Measurements from ENCODE around the gene NUP93. TPM values are rescaled to one million over a fixed set of nuclear protein-coding genes. Genes with fewer than 3 reads are reported as not detected.
"Not testable (repeated sequence)": the region's sequence is repeated elsewhere in the genome, so short reads cannot be mapped to it uniquely, and the experiment has no call there.

The NUP93 gene
- total RNA-seq, 1 donor from 2014 or later, result 52.7 TPM

DNA sequence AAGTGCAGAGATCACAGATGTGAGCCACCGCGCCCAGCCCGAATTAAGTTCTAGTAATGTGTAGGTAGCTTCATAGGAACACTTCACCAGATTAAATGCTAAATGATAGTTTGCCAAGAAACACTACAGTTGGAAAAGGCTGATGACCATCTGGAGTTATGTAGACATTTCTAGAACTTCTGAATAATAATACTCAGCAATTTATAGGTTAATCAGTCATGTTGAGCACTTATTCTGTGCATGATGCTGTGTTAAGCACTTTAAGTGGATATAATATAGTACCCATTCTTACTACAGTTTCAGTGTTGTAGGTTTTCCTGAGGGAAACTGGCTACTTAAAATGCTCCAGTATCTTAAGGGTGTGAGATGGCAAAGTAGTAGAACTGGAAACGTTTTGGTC lies 45.2 kb downstream of the NUP93 start:
- DNase-seq (ENCODE audit: low spot score), result no peak

GRCh38 chr16:56776562-56776961 lies 46.6 kb downstream of the NUP93 start:
- no peak for DNase-seq (ENCODE audit: low spot score)

GRCh38 chr16:56777001-56777400 lies 47.1 kb downstream of the NUP93 start:
- no peak for DNase-seq (ENCODE audit: low spot score)

- no peak for DNase-seq (ENCODE audit: low spot score)
Measured at GRCh38 chr16:56777482-56777881, 47.6 kb downstream of the NUP93 start.

GRCh38 chr16:56779906-56780305 lies 50.0 kb downstream of the NUP93 start:
- no peak for DNase-seq (ENCODE audit: low spot score)

- DNase-seq (ENCODE audit: low spot score), result no peak
Measured at GRCh38 chr16:56780646-56781045, 50.7 kb downstream of the NUP93 start.

GRCh38 chr16:56781528-56781961 lies 51.6 kb downstream of the NUP93 start:
- DNase-seq (ENCODE audit: low spot score), result no peak

GRCh38 chr16:56783344-56783743 lies 53.4 kb downstream of the NUP93 start:
- no peak for DNase-seq (ENCODE audit: low spot score)

DNA sequence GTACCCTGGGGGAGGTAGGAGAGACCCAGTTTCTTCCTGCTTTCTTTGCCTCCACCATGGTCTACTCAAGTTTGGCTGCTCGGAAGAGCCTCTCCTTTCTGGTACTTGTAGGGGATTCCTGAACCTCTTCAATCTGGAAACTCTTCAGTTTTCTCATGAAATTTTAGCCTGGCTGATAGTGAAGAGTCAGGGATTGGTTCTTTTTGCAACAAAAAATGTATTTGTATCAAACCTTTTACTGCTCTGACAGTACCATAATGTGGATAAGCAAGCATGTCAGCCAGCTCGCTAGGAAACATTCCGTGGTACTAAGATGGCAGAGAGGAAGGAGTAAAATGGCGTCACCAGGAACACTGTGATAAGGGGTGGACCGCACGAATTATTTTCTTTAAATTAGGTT lies 55.4 kb downstream of the NUP93 start:
- DNase-seq (ENCODE audit: low spot score), result no peak

- DNase-seq (ENCODE audit: low spot score), result no peak
Measured at GRCh38 chr16:56787167-56787566, 57.2 kb downstream of the NUP93 start.

GRCh38 chr16:56788435-56788834 lies 58.5 kb downstream of the NUP93 start:
- DNase-seq (ENCODE audit: low spot score), result no peak

DNA sequence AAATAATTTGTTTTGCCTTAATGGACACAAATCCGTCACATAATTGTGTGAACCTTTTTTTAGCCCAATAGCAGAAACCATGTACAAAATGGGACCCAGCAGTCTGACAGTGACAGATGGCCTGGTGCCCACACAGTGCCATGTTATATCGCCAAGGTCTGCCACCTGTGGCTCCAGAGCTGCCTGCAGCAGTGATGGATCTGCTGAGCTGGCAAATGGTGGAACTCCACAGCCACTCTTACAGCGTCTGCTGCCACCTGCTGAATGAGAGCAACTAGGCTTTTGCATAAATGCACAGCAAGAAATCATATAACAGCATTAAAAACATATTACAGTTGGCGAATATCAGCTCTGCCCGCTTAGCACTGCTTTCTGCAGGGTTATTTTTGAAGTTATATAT lies 59.4 kb downstream of the NUP93 start:
- DNase-seq (ENCODE audit: low spot score), result no peak

GRCh38 chr16:56792967-56793366 lies 63.0 kb downstream of the NUP93 start:
- DNase-seq (ENCODE audit: low spot score), result no peak

GRCh38 chr16:56793492-56793891 lies 63.6 kb downstream of the NUP93 start:
- DNase-seq (ENCODE audit: low spot score), result no peak

GRCh38 chr16:56795011-56795410 lies 65.1 kb downstream of the NUP93 start:
- no peak for DNase-seq (ENCODE audit: low spot score)

DNA sequence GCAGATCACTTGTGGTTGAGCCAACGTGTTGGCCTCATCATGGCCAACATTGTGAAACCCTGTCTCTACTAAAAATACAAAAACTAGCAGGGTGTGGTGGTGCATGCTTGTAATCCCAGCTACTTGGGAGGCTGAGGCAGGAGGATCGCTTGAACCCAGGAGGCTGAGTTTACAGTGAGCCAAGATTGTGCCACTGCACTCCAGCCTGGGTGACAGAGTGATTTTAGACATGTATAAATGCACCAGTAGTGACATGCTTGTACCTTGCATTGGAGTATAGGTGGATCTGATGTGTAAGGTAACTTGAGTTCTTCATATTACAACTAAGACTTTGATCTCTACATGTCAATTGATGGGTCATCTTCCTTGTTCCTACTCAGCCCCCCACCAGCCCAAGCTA lies 67.1 kb downstream of the NUP93 start:
- not testable (repeated sequence) for DNase-seq (ENCODE audit: low spot score)

GRCh38 chr16:56797861-56798260 lies 67.9 kb downstream of the NUP93 start:
- no peak for DNase-seq (ENCODE audit: low spot score)

DNA sequence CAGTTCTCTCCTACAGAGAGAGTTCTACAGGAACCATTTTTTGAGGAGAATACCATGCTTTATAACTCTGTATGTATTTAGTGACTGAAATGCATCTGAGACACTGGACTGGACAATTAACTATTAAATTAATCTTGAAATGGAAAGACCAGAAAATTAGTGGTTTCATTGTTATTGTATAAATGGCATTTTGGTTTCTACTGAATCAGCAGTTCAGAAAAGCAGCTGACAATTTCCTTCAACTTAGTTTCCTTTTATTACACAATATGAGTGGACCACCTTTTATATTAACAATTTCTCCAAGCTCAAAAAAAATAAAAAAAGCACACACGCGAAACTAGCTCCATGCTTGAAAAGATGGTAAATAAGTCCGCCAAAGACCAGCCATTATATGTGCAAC lies 69.0 kb downstream of the NUP93 start:
- DNase-seq (ENCODE audit: low spot score), result no peak

- no peak for DNase-seq (ENCODE audit: low spot score)
Measured at GRCh38 chr16:56800355-56800754, 70.4 kb downstream of the NUP93 start.

DNA sequence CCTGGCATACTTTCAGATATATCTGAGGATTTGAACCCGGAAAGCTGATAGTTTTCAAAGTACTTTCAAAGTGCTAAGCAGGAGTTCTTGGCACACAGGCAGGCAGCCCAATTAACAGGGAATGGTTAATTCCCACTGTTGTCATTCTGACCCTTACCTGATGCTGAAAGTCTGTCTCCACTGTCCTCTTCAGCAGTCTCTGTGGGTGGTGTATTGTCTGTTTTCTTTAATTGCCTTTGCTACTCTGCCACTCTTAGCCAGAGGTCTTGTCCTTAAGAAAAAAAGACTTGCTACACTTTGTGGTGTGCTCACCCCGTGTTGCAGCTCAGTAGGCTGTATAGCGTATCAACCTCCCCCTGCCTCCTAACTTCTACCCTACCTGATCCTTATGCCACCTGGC lies 71.8 kb downstream of the NUP93 start:
- DNase-seq (ENCODE audit: low spot score), result no peak

GRCh38 chr16:56807011-56807675 lies 77.2 kb downstream of the NUP93 start:
- DNase-seq (ENCODE audit: low spot score), result no peak

- DNase-seq (ENCODE audit: low spot score), result not testable (repeated sequence)
Measured at GRCh38 chr16:56807676-56808067, 77.7 kb downstream of the NUP93 start.

DNA sequence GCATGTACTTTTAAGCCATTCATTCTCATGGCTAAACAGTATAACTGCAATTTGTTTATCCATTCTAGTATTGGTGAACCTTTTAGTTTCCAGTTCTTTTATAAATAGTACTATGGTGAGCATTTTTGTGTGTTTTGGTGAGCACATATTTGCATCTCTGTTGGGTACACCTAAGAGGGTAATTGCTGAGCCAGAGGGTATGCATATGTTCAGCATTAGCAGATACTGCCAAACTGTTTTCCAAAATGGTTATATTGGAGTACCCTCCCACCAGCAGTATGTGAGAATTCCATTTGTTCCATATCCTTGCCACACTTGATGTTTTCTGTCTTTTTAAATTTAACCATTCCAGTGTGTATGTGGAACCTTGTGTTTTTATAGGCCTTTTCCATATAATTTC lies 81.0 kb downstream of the NUP93 start:
- no peak for DNase-seq (ENCODE audit: low spot score)

- not testable (repeated sequence) for DNase-seq (ENCODE audit: low spot score)
Measured at GRCh38 chr16:56811602-56812001, 81.7 kb downstream of the NUP93 start.
